Measurements from ENCODE around the gene ITIH4.

The ITIH4 gene

DNA sequence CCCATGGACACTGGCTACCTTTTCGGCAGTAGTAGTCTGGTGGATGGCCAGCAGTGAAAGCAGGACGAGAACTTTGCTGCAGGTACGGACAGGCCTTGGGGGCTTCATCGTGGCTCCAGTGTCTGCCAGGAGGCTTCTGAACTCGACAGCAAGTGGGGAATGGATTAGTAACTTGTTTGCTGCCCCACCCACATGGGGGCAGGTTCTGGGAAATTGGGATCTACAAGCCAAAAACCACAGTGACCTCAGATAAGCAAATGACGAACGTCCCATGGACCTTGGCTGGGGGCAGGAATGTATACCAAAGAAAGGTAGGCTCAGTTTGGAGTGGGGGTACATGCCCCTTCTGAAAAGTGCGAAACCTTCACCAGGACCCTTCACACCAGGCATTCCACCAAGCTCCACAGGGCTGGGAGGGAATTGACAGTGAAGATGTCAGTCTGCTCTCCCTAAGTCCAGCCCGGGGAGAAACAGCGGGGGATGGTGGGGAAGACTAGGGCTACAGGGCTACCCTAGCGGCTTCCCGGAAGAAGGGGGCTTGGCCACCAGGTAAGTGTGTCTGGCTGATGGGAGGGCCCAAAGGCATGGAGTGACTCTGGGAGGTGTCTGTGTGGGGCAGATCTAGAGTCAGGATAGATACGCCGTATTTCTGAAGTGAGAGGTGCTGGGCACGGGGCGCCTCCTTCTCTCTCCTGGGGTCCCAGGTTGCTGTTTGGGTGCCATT, at the start of gene ITIH4:
ITIH4 (minus strand) TSS at position 138 of the 724 bp plus-strand sequence; CDS start at position 108, 30 bp downstream.
- H3K27ac ChIP-seq: no peak within 1 kb of the TSS
- DNase-seq (ENCODE audit: low read depth, low spot score): no peak

DNA sequence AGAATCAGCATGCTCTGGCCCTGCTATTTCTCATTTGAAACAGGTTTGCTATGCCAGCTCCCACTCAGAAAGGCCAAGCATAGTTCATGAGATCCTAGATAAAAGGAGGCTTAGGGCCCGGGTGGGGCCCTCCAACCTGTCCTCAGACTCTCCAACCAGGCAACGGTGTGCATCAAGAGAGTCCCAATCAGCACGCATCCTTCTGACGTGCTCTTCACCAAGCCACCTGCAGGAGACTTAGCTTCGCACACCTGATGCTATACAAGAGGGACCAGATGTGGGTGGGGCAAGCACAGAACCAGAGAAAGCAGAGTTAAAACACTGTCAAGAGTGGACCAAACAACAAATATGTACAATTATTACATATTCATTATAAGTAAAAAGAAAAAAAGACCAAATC, 49.6 kb upstream of the ITIH4 start:
- no peak overlapping the region for H3K27ac ChIP-seq

DNA sequence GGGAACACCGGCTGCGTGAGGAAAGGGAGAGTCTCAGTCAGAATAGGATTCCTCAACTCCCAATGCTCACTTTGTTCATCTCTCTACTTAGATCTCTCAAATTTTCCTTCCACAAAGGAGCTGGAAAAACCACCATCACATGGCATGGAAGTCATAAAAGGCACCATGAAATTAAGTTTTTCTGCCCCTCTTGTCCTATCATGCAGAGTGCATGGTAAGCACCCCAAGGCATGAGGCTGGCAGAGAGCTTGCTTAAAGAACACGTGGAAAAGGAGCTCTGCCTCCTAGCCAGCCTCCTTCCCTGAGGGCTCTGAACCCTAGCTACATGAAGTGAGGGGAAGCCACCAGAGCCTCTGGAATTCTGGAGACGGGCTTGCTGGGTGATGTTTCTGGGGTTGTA, 49.1 kb upstream of the ITIH4 start:
- no peak overlapping the region for H3K27ac ChIP-seq
- no peak for DNase-seq (ENCODE audit: low read depth, low spot score)

More for the DNA sequence above, 49.6 kb upstream of the ITIH4 start:
- DNase-seq (ENCODE audit: low read depth, low spot score): no peak

DNA sequence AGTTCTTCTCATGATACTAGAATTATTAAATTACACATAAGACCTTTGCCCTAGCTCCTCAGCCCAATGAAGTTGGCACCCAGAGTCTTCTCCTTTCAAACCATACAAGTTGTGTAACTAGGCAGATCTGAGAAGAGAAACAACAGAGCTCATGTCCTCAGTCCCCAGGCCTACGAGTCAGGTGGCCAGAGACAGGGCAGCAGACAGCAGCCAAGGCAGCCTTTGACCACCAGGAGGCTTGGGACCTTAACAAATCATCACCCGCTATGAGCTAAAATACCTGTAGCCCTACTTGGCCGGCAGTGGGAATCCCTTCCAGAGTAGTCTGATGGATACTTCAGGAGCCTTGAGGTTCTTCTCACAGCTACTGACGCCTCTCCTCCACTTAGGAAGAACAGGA, 48.6 kb upstream of the ITIH4 start:
- no peak for DNase-seq (ENCODE audit: low read depth, low spot score)
- H3K27ac ChIP-seq: no peak overlapping the region

GRCh38 chr3:52877085-52877484, 46.6 kb upstream of the ITIH4 start:
- no peak for DNase-seq (ENCODE audit: low read depth, low spot score)
- no peak overlapping the region for H3K27ac ChIP-seq

- no peak for DNase-seq (ENCODE audit: low read depth, low spot score)
- no peak overlapping the region for H3K27ac ChIP-seq
These were observed 44.6 kb upstream of the ITIH4 start for GRCh38 chr3:52874864-52875587.

DNA sequence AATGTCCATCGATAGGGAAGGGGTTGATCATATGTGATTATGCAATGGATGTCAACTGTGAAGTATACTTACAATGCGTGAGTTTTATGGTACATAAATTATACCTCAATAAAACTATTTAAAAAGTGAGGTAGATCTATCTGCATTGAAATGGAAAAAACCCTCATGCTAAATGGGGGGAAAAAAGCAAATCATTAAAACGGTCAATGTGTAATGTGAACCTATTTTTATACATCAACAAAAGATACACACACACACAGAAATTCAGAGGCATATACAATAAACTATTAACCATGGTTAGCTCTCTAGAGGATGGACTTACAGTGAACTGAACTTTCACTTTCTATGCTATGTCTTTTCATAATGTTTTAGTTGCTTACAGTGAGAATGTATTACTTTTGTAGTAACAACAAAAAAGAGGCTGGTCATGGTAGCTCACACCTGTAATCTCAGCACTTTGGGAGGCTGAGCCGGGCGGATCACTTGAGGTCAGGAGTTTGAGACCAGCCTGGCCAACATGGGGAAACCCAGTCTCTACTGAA, 43.8 kb upstream of the ITIH4 start:
- DNase-seq (ENCODE audit: low read depth, low spot score): no peak
- no peak overlapping the region for H3K27ac ChIP-seq

GRCh38 chr3:52873433-52874159, 43.1 kb upstream of the ITIH4 start:
- DNase-seq (ENCODE audit: low read depth, low spot score): no peak
- no peak overlapping the region for H3K27ac ChIP-seq

- no peak overlapping the region for H3K27ac ChIP-seq
- no peak for DNase-seq (ENCODE audit: low read depth, low spot score)
These were observed 41.8 kb upstream of the ITIH4 start for GRCh38 chr3:52872245-52872644.

- DNase-seq (ENCODE audit: low read depth, low spot score): no peak
- no peak overlapping the region for H3K27ac ChIP-seq
These were observed 41.3 kb upstream of the ITIH4 start for GRCh38 chr3:52871761-52872160.

GRCh38 chr3:52870471-52870870, 40.0 kb upstream of the ITIH4 start:
- DNase-seq (ENCODE audit: low read depth, low spot score): no peak
- no peak overlapping the region for H3K27ac ChIP-seq

DNA sequence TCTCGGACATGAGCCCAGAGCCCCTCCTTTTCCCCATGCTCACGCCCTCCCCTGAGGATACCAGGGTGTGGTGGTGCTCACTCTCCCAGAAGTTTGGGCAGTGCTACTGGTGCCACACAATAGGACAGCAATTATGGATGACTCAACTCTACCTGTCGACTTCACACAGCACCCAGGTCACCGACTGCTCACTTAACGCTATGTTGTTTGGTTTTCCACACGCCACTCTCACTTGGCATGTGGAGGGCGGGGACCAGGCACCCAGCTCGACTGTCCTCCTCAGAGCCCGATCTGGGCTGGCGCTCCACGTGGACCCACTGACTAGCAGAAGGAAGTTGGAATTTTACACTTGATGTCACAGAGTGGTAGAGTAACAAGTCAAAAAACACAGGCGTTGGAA, 36.0 kb upstream of the ITIH4 start:
- DNase-seq (ENCODE audit: low read depth, low spot score): no peak
- H3K27ac ChIP-seq: no peak overlapping the region

DNA sequence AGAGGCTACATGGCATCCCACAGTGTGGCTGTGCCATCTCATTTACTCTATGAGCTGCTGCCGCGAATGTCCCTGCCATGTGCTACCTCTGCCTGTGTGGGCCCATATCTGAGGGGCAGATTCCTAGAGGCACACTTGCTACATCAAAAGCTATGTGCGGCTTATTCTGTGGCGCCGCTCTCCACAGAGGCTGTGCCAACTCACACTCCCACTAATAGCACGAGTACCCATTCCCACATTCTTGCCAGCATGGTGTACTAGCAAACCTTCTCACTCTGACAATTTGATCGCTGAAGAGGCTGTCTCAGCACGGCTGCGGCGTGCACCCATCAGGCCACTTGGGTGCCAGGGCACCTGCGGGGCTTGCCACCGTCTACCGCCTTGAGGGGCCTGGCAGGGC, 35.5 kb upstream of the ITIH4 start:
- DNase-seq (ENCODE audit: low read depth, low spot score): no peak
- no peak overlapping the region for H3K27ac ChIP-seq

- no peak for DNase-seq (ENCODE audit: low read depth, low spot score)
- no peak overlapping the region for H3K27ac ChIP-seq
These were observed 29.9 kb upstream of the ITIH4 start for GRCh38 chr3:52860424-52860768.

DNA sequence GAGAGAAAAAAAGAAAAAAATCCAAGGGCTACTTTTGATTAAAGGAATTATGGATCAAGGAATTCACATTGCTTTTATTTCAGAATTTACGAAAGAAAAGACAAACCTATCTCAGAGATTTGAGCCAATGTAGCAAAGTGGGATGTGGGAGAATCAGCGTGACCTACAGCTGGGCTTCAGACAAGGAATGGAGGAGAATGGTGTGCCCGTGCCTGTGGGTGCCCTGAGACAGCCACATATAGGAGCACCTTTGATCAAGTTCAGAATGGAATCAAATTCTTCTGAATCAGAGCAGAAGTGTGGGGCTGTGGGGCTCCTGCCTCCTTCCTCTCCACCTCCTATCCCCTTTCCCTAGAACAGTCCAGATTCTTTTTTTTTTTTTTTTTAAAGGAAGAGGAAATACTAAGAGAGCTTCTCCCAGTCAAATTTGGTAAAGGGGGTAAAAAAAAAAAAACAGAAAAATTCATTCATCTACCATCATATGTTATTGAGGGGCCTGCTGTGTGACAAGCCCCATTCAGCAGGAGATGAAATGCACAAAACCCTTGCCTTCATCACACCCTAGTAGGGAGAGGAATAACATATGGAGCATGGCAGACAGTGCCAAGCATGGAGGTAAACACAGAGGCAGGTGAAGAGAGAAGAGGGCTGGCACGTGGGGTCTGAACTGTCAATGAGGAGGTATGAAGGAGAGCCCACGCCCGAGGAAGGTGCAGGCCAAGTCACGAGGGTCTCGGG, 29.4 kb upstream of the ITIH4 start:
- no peak for DNase-seq (ENCODE audit: low read depth, low spot score)
- no peak overlapping the region for H3K27ac ChIP-seq

- H3K27ac ChIP-seq: no peak overlapping the region
- no peak for DNase-seq (ENCODE audit: low read depth, low spot score)
These were observed 27.4 kb upstream of the ITIH4 start for GRCh38 chr3:52857864-52858263.

DNA sequence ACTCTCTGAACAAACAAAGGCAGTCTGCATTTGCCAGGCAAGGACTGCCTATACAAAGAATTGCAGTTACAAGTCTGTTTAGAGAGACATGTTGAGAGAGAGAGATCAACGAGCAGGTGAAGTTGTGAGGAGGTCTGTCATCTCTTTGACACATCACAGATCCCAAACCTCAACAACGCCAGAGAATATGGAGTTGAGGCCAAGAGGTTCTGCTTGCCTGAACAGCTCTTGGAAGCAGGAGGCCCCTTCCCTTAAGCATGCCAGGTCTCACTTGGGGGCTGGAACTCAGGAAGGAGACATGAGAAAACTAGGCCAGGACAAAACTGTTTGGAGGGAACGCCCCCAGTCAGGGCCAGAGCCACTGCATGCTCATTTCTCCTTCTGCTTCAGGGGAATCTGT, 26.7 kb upstream of the ITIH4 start:
- DNase-seq (ENCODE audit: low read depth, low spot score): no peak
- H3K27ac ChIP-seq: no peak overlapping the region

DNA sequence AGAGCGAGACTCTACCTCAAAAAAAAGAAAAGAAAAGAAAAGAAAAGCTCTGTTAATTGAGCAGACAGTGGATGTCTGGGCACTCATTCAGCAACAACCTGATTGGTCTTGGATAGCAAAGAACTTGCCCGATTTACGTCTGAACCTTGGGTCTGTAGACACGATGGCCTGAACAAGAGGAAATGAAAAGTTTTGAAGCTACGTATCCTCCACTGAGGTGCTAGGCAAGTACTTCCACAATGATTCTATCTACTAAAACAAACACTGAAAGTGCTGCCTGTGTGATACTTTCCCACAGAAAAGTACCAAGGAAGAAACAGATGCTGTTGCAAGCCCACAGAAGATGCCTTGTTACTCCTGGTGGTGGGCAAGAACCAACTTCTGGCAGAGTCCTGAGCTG, 26.2 kb upstream of the ITIH4 start:
- H3K27ac ChIP-seq: no peak overlapping the region
- DNase-seq (ENCODE audit: low read depth, low spot score): no peak

DNA sequence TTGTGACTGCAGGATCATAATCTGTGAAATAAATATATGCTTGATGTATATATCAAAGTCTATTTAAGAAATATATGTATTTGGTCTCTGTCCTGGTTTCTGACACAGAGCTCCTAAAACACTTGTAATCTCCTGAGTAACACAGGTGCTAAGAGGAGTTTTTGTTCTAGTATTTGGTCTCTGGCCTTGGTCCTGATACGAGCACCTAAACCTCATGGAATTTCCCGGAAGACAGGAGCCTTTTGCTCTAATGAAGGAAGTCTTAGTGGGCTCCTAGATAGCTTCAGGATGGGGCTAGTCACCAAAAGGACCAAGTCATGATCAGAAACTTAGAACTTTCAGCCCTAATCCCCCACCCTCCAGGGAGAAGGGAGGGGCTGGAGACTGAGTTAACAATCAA, 23.5 kb upstream of the ITIH4 start:
- no peak overlapping the region for H3K27ac ChIP-seq
- DNase-seq (ENCODE audit: low read depth, low spot score): no peak

DNA sequence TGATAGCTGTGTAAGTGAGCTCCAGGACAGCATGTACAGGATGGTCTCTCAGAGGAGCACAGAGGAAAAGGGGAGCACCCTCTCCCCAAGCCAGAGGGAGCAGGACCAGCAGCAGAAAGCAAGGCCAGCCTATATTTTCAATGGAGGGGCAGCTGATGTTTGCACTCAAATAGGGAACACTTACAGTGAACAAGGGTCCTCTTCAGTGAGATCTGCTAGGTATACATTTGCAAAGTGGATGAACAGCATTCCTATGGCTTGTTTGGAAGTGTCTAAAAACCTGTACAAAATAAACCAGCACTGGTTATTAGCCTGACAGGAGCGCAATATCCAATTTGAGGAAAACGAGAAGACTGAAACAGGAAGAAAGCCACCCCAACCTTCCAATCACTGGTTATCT, 21.9 kb upstream of the ITIH4 start:
- no peak for DNase-seq (ENCODE audit: low read depth, low spot score)

More for the DNA sequence above, 21.9 kb upstream of the ITIH4 start:
- H3K27ac ChIP-seq: no peak overlapping the region
